Motor neuron (in vitro differentiated cells): Measurements from ENCODE around the gene EVA1B. TPM values are rescaled to one million over a fixed set of nuclear protein-coding genes. Genes with fewer than 3 reads are reported as not detected.

Experiments
- ATAC-seq, 8 experiments: fragments of 200-7000 bp; cut with Tn5 transposase; replicated peaks in 6 of 8; 2 replicates each; pipeline ENCODE4 v1.8.0; 2021; ENCODE audit warnings: mild to moderate bottlenecking in 8 of 8, moderate library complexity in 8 of 8
- H3K27ac ChIP-seq, 2 donors: fragments of 250-450 bp; sonication (Bioruptor Pico); 2 replicates each; pipeline ENCODE4 v1.9.0; 2021; ENCODE audit warnings: antibody characterized with exemption in 2 of 2, mild to moderate bottlenecking in 2 of 2, moderate library complexity in 1 of 2
- H3K4me1 ChIP-seq, 2 donors: fragments of 250-450 bp; sonication (Bioruptor Pico); replicated peaks in 1 of 2; 2 replicates each; pipeline ENCODE4 v1.6.1; 2021; ENCODE audit warnings: antibody characterized with exemption in 2 of 2, mild to moderate bottlenecking in 2 of 2, moderate library complexity in 1 of 2
- H3K4me3 ChIP-seq, 5 donors: fragments of 250-450 bp; sonication (Bioruptor Pico); 2 replicates each; pipeline ENCODE4 v1.9.0; 2021; ENCODE audit warnings: antibody characterized with exemption in 5 of 5, mild to moderate bottlenecking in 5 of 5, moderate library complexity in 4 of 5
- WGBS, 10 experiments: fragments of 450-650 bp; shearing (Covaris generic); methylation state at CpG; one replicate each; pipeline ENCODE4 v1.0.0; 2022; 5-methylcytosine and 5-hydroxymethylcytosine counted together
- in situ Hi-C, 9 experiments: fragments of 400-800 bp; cut with MboI; loops; one replicate each; pipeline ENCODE4 v1.15.0; 2021; ENCODE audit warnings: low sequenced_read_pairs in 9 of 9, low pct_unique_long_range_greater_than_20kb in 2 of 9; ENCODE audit not compliant: unreplicated experiment in 9 of 9
- total RNA-seq, 8 experiments: library from RNA; unstranded; fragments of 300-600 nt; gene quantifications; 2 replicates each; pipeline versions ENCODE4 v1.2.3 to v1.2.4, GENCODE V29; 2022

Gene EVA1B
- total RNA-seq, 8 experiments from 2014 or later: 7.6 to 43.0 (median 12.6) TPM

- no peak for ATAC-seq
- Histone ChIP-seq H3K4me1 (peaks cover 16 to 24% of the 10 kb centered on the region in 2 donors), H3K4me3 (no peak overlapping the region), H3K27ac (no peak overlapping the region)
- WGBS, 10 experiments: 80 to 100% (median 91%) methylated on average over 1 to 18 of the region's 23 CpGs; no CpG with 5 or more reads in 2 of the 10 experiments
- in situ Hi-C loops: no loop called here
These were observed 19.6 kb downstream of the EVA1B start for GRCh38 chr1:36303650-36304360.

- WGBS, 10 experiments: 23 to 100% (median 79%) methylated on average over 1 to 5 of the region's 5 CpGs; no CpG with 5 or more reads in 1 of the 10 experiments
- no peak overlapping the region for H3K27ac ChIP-seq
- no peak for ATAC-seq
- in situ Hi-C loops: no loop called here
- H3K4me3 ChIP-seq: no peak overlapping the region
- peaks cover 16 to 22% of the 10 kb centered on the region in 2 donors for H3K4me1 ChIP-seq
These were observed 20.2 kb downstream of the EVA1B start for GRCh38 chr1:36303244-36303643.

- in situ Hi-C loops: no loop called here
- H3K4me1 ChIP-seq: peaks cover 11 to 14% of the 10 kb centered on the region in 2 donors
- no peak overlapping the region for H3K27ac ChIP-seq
- 11 to 100% (median 97%) methylated on average over 1 of the region's 1 CpG; no CpG with 5 or more reads in 4 of the 10 experiments for WGBS, 10 experiments
- no peak overlapping the region for H3K4me3 ChIP-seq
- ATAC-seq: no peak
These were observed 22.2 kb downstream of the EVA1B start for GRCh38 chr1:36301220-36301619.

GRCh38 chr1:36300526-36300925 lies 22.9 kb downstream of the EVA1B start:
- ATAC-seq: no peak
- H3K4me3 ChIP-seq: no peak overlapping the region
- H3K27ac ChIP-seq: no peak overlapping the region
- in situ Hi-C loops: no loop called here
- 20 to 100% (median 89%) methylated on average over 1 of the region's 1 CpG; no CpG with 5 or more reads in 5 of the 10 experiments for WGBS, 10 experiments
- H3K4me1 ChIP-seq: peaks cover 4 to 7% of the 10 kb centered on the region in 2 donors

- Histone ChIP-seq H3K4me3 (no peak overlapping the region), H3K27ac (no peak overlapping the region), H3K4me1 (no peaks in the 10 kb centered on the region)
- WGBS, 10 experiments: 83 to 100% (median 96%) methylated on average over 1 to 5 of the region's 5 CpGs; no CpG with 5 or more reads in 5 of the 10 experiments
- ATAC-seq: no peak
- in situ Hi-C loops: loop anchor here in 3 of 9 experiments (25.0 kb wide), 2 partner anchors 136 to 186 kb away; partner anchors contain the start of gene MAP7D1 (in 2 of the 3)
These were observed 24.8 kb downstream of the EVA1B start for GRCh38 chr1:36298640-36299039.

GRCh38 chr1:36297062-36297461 lies 26.4 kb downstream of the EVA1B start:
- no peak overlapping the region for H3K27ac ChIP-seq
- H3K4me3 ChIP-seq: no peak overlapping the region
- 83 to 100% (median 100%) methylated on average over 1 to 2 of the region's 2 CpGs; no CpG with 5 or more reads in 4 of the 10 experiments for WGBS, 10 experiments
- no peaks in the 10 kb centered on the region for H3K4me1 ChIP-seq
- in situ Hi-C loops: loop anchor here in 3 of 9 experiments (25.0 kb wide), 2 partner anchors 135 to 185 kb away; partner anchors contain the start of gene MAP7D1 (in 2 of the 3)
- no peak for ATAC-seq

- WGBS, 10 experiments: 80 to 100% (median 100%) methylated on average over 1 to 2 of the region's 2 CpGs; no CpG with 5 or more reads in 3 of the 10 experiments
- in situ Hi-C loops: loop anchor here in 3 of 9 experiments (25.0 kb wide), 2 partner anchors 133 to 183 kb away; partner anchors contain the start of gene MAP7D1 (in 2 of the 3)
These were observed 28.1 kb downstream of the EVA1B start for GRCh38 chr1:36295390-36295789.

GRCh38 chr1:36287595-36287994 lies 35.9 kb downstream of the EVA1B start:
- H3K4me3 ChIP-seq: no peak overlapping the region
- H3K4me1 ChIP-seq: no peaks in the 10 kb centered on the region
- in situ Hi-C loops: loop anchor here in 3 of 9 experiments (25.0 kb wide), 2 partner anchors 125 to 175 kb away; partner anchors contain the start of gene MAP7D1 (in 2 of the 3)
- H3K27ac ChIP-seq: no peak overlapping the region
- no peak for ATAC-seq
- WGBS, 10 experiments: 80 to 100% (median 100%) methylated on average over 1 to 5 of the region's 5 CpGs; no CpG with 5 or more reads in 3 of the 10 experiments

More at GRCh38 chr1:36295390-36295789, 28.1 kb downstream of the EVA1B start:
- no peak for ATAC-seq
- Histone ChIP-seq H3K4me1 (no peaks in the 10 kb centered on the region), H3K4me3 (no peak overlapping the region), H3K27ac (no peak overlapping the region)

- Histone ChIP-seq H3K27ac (no peak overlapping the region), H3K4me1 (no peaks in the 10 kb centered on the region), H3K4me3 (no peak overlapping the region)
- in situ Hi-C loops: loop anchor here in 3 of 9 experiments (25.0 kb wide), 2 partner anchors 125 to 175 kb away; partner anchors contain the start of gene MAP7D1 (in 2 of the 3)
- WGBS, 10 experiments: 75 to 100% (median 95%) methylated on average over 1 to 8 of the region's 13 CpGs; no CpG with 5 or more reads in 3 of the 10 experiments
- ATAC-seq: no peak
These were observed 36.6 kb downstream of the EVA1B start for GRCh38 chr1:36286802-36287201.

GRCh38 chr1:36285443-36286101 lies 37.9 kb downstream of the EVA1B start:
- Histone ChIP-seq H3K27ac (no peak overlapping the region), H3K4me3 (no peak overlapping the region), H3K4me1 (no peaks in the 10 kb centered on the region)
- in situ Hi-C loops: loop anchor here in 3 of 9 experiments (25.0 kb wide), 2 partner anchors 123 to 173 kb away; partner anchors contain the start of gene MAP7D1 (in 2 of the 3)
- 27 to 89% (median 55%) methylated on average over 2 to 7 of the region's 7 CpGs for WGBS, 10 experiments
- peak; percentile 54 to 96 (median 70) for ATAC-seq

GRCh38 chr1:36284517-36284916 lies 38.9 kb downstream of the EVA1B start:
- H3K4me3 ChIP-seq: no peak overlapping the region
- H3K4me1 ChIP-seq: no peaks in the 10 kb centered on the region
- ATAC-seq: no peak
- in situ Hi-C loops: loop anchor here in 3 of 9 experiments (25.0 kb wide), 2 partner anchors 122 to 172 kb away; partner anchors contain the start of gene MAP7D1 (in 2 of the 3)
- WGBS, 10 experiments: 0 to 100% (median 50%) methylated on average over 1 of the region's 1 CpG; no CpG with 5 or more reads in 1 of the 10 experiments
- H3K27ac ChIP-seq: no peak overlapping the region

GRCh38 chr1:36284061-36284460 lies 39.4 kb downstream of the EVA1B start:
- 50 to 100% (median 87%) methylated on average over 1 of the region's 1 CpG; no CpG with 5 or more reads in 2 of the 10 experiments for WGBS, 10 experiments
- ATAC-seq: no peak
- Histone ChIP-seq H3K4me3 (no peak overlapping the region), H3K27ac (no peak overlapping the region), H3K4me1 (no peaks in the 10 kb centered on the region)
- in situ Hi-C loops: loop anchor here in 3 of 9 experiments (25.0 kb wide), 2 partner anchors 122 to 172 kb away; partner anchors contain the start of gene MAP7D1 (in 2 of the 3)
